Upper lobe of left lung (tissue), 6 donors: ENCODE results near the gene SMC2. TPM values are rescaled to one million over a fixed set of nuclear protein-coding genes. Genes with fewer than 3 reads are reported as not detected.
A peak's percentile ranks its signal among the peaks of the same experiment; 100 is the strongest.

Experiments used
- ATAC-seq, 2 donors: fragments of 200-7000 bp; cut with Tn5 transposase; one replicate each; pipeline ENCODE4 v1.9.1; 2022; ENCODE audit warnings: mild to moderate bottlenecking in 2 of 2, moderate library complexity in 2 of 2; ENCODE audit not compliant: low FRiP score in 2 of 2
- DNase-seq, 2 donors: peaks; one replicate each; pipeline ENCODE4 v3.0.0-alpha.2; 2019 to 2020
- H3K27ac ChIP-seq, 4 donors: fragments of 200-600 bp; sonication (generic); one replicate each; pipeline ENCODE4 v1.5.1; 2016 to 2019
- H3K27me3 ChIP-seq, 4 donors: fragments of 200-600 bp; sonication (generic); one replicate each; pipeline ENCODE4 v1.5.1; 2017 to 2019
- H3K36me3 ChIP-seq, 4 donors: fragments of 200-600 bp; sonication (generic); one replicate each; pipeline ENCODE4 v1.5.1; 2016 to 2019
- H3K4me1 ChIP-seq, 4 donors: fragments of 200-600 bp; sonication (generic); one replicate each; pipeline ENCODE4 v1.5.1; 2018 to 2019
- H3K4me3 ChIP-seq, 4 donors: fragments of 200-600 bp; sonication (generic); one replicate each; pipeline ENCODE4 v1.5.1; 2017 to 2019; ENCODE audit warnings: mild to moderate bottlenecking in 2 of 4, moderate library complexity in 1 of 4
- H3K9me3 ChIP-seq, 4 donors: fragments of 200-600 bp; sonication (generic); one replicate each; pipeline ENCODE4 v1.5.1; 2018 to 2019
- EP300 ChIP-seq, 4 donors: sonication (generic); formaldehyde crosslinking; IDR thresholded peaks; one replicate each; pipeline ENCODE4 v1.5.1; 2017; ENCODE audit warnings: antibody characterized with exemption in 4 of 4, control low read depth in 2 of 4
- POLR2A ChIP-seq, 4 donors: fragments of 450-650 bp; IDR thresholded peaks; one replicate each; pipeline ENCODE4 v1.5.1; 2016 to 2017; ENCODE audit warnings: antibody characterized with exemption in 4 of 4, mild to moderate bottlenecking in 2 of 4
- POLR2AphosphoS5 ChIP-seq, 2 donors: sonication (generic); formaldehyde crosslinking; IDR thresholded peaks; one replicate each; pipeline ENCODE4 v1.5.1; 2017; ENCODE audit warnings: antibody characterized with exemption in 2 of 2
- WGBS, 2 donors: methylation state at CpG; one replicate each; pipeline ENCODE4 v1.1.5; 2017 to 2018; 5-methylcytosine and 5-hydroxymethylcytosine counted together
- total RNA-seq, 6 donors: library from RNA; depleted of rRNA in 4 of 6; stranded (reverse); fragments of >200 nt in 4 of 6; gene quantifications; one replicate each; pipeline versions ENCODE4 v1.1.0 to v1.2.1, GENCODE V29; 2016 to 2021
- TF ChIP-seq, protein P1 (sequence below), 6 experiments: fragments of 450-650 bp in 4 of 6; fragments of 200-600 bp in 2 of 6; sonication (generic) in 2 of 6; IDR thresholded peaks; one replicate each; pipeline ENCODE4 v1.5.1; 2016 to 2019; ENCODE audit warnings: antibody characterized with exemption in 6 of 6
- donor health status: DM: no; HTN: no; CAD: no; lungs with moderate emphysema.
- donor health status: DM: no; HTN: yes; CAD: no; lungs with severe emphysema.

The SMC2 gene
- total RNA-seq, 6 donors from 2014 or later: 5.0 to 13.9 (median 8.2) TPM

- Histone ChIP-seq H3K4me1 (peaks cover 27 to 39% (median 32%) of the 10 kb centered on the region in 4 donors), H3K36me3 (no peaks in the 10 kb centered on the region), H3K4me3 (peak overlapping the region; percentile 48 to 88 (median 74)), H3K9me3 (no peaks in the 10 kb centered on the region), H3K27me3 (no peaks in the 10 kb centered on the region), H3K27ac (peak overlapping the region; percentile 93 to 95 (median 94))
- WGBS, 2 donors: 2% methylated on average over 12 to 17 of the region's 18 CpGs
- DNase-seq: peak in 1 of 2 donors; percentile 89
- TF ChIP-seq EP300 (IDR thresholded peaks at IDR 0.05) (no peak), POLR2A (IDR thresholded peaks at IDR 0.05) (no peak), POLR2AphosphoS5 (IDR thresholded peaks at IDR 0.05) (no peak)
- TF ChIP-seq, protein P1, sequence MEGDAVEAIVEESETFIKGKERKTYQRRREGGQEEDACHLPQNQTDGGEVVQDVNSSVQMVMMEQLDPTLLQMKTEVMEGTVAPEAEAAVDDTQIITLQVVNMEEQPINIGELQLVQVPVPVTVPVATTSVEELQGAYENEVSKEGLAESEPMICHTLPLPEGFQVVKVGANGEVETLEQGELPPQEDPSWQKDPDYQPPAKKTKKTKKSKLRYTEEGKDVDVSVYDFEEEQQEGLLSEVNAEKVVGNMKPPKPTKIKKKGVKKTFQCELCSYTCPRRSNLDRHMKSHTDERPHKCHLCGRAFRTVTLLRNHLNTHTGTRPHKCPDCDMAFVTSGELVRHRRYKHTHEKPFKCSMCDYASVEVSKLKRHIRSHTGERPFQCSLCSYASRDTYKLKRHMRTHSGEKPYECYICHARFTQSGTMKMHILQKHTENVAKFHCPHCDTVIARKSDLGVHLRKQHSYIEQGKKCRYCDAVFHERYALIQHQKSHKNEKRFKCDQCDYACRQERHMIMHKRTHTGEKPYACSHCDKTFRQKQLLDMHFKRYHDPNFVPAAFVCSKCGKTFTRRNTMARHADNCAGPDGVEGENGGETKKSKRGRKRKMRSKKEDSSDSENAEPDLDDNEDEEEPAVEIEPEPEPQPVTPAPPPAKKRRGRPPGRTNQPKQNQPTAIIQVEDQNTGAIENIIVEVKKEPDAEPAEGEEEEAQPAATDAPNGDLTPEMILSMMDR (IDR thresholded peaks at IDR 0.05): no peak
- ATAC-seq: no peak
Measured at GRCh38 chr9:104094534-104095015, 466 bp downstream of the SMC2 start.

- Histone ChIP-seq H3K4me1 (peaks cover 5 to 9% (median 8%) of the 10 kb centered on the region in 4 donors), H3K27me3 (no peaks in the 10 kb centered on the region), H3K36me3 (peaks cover 6 to 44% (median 16%) of the 10 kb centered on the region in 4 donors), H3K27ac (no peak overlapping the region), H3K4me3 (no peak overlapping the region), H3K9me3 (no peaks in the 10 kb centered on the region)
- TF ChIP-seq, protein P1 (IDR thresholded peaks at IDR 0.05): no peak
- no peak for TF ChIP-seq POLR2A (IDR thresholded peaks at IDR 0.05)
- TF ChIP-seq EP300 (IDR thresholded peaks at IDR 0.05): no peak
- TF ChIP-seq POLR2AphosphoS5 (IDR thresholded peaks at IDR 0.05): no peak
- ATAC-seq: no peak
- WGBS, 2 donors: 91 to 95% methylated on average over 1 of the region's 1 CpG
- no peak for DNase-seq
Measured at GRCh38 chr9:104099630-104100029, 5.5 kb downstream of the SMC2 start.

GRCh38 chr9:104104360-104104759, 10.3 kb downstream of the SMC2 start:
- Histone ChIP-seq H3K4me3 (no peak overlapping the region), H3K36me3 (peaks cover 6 to 61% (median 26%) of the 10 kb centered on the region in 4 donors), H3K4me1 (no peaks in the 10 kb centered on the region), H3K27me3 (no peaks in the 10 kb centered on the region), H3K27ac (no peak overlapping the region), H3K9me3 (no peaks in the 10 kb centered on the region)
- DNase-seq (no peak), ATAC-seq (no peak)
- WGBS, 2 donors: 92 to 100% methylated on average over 1 of the region's 1 CpG
- TF ChIP-seq POLR2AphosphoS5 (IDR thresholded peaks at IDR 0.05) (no peak), EP300 (IDR thresholded peaks at IDR 0.05) (no peak), POLR2A (IDR thresholded peaks at IDR 0.05) (no peak)
- TF ChIP-seq, protein P1 (IDR thresholded peaks at IDR 0.05): no peak

DNA sequence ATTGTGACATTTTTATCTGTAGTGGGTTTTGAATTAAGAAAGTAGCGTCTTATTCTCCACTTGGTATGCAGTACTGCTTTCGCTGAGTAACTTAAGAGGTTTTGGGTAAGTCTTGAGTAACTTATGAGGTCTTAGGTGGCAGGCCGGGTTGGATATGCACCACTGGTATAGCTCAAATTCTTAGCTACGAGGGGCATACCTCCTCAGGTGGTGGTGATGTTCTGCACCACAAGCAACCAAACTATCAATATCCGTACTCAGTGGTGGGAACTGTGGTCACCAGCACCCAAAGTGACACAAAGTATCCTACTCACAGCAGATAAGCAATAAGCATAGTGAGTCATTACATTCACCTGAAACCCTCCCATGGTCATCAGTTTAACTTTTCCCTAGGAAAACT, 13.7 kb downstream of the SMC2 start:
- no peak for TF ChIP-seq EP300 (IDR thresholded peaks at IDR 0.05)
- TF ChIP-seq, protein P1 (IDR thresholded peaks at IDR 0.05): no peak
- TF ChIP-seq POLR2AphosphoS5 (IDR thresholded peaks at IDR 0.05): no peak
- no peak for TF ChIP-seq POLR2A (IDR thresholded peaks at IDR 0.05)
- H3K36me3 ChIP-seq: peaks cover 3 to 40% (median 20%) of the 10 kb centered on the region in 4 donors
- H3K4me1 ChIP-seq: no peaks in the 10 kb centered on the region
- H3K27me3 ChIP-seq: no peaks in the 10 kb centered on the region
- no peak overlapping the region for H3K27ac ChIP-seq
- ATAC-seq (peak in 1 of 2 donors; percentile 38), DNase-seq (no peak)
- WGBS, 2 donors: 91 to 92% methylated on average over 5 of the region's 5 CpGs
- no peak overlapping the region for H3K4me3 ChIP-seq
- no peaks in the 10 kb centered on the region for H3K9me3 ChIP-seq

DNA sequence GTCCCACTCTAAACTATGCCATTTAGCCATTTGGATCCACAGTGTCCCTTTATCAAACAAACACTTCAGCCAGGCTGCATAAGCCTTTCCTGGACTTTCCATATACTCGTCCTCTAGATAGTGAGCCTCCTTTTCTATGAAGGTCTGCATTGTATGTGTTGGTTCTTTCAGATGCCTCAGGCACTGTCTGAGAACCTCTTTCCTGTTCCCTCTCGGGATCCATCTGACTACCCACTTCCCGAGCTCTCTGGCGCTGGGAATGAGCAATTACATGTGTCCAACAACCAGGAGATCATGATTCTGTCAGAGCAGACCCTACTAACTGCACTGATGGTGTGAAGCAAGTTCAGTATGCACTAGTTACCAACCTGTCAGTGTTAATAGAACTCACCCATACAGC, 14.2 kb downstream of the SMC2 start:
- no peak overlapping the region for H3K4me3 ChIP-seq
- WGBS, 2 donors: 98 to 100% methylated on average over 4 of the region's 4 CpGs
- H3K9me3 ChIP-seq: no peaks in the 10 kb centered on the region
- TF ChIP-seq POLR2AphosphoS5 (IDR thresholded peaks at IDR 0.05): no peak
- TF ChIP-seq EP300 (IDR thresholded peaks at IDR 0.05): no peak
- no peak for TF ChIP-seq POLR2A (IDR thresholded peaks at IDR 0.05)
- TF ChIP-seq, protein P1 (IDR thresholded peaks at IDR 0.05): no peak
- H3K27me3 ChIP-seq: no peaks in the 10 kb centered on the region
- ATAC-seq (no peak), DNase-seq (no peak)
- H3K36me3 ChIP-seq: peaks cover 0 to 36% (median 18%) of the 10 kb centered on the region in 4 donors
- no peak overlapping the region for H3K27ac ChIP-seq
- H3K4me1 ChIP-seq: no peaks in the 10 kb centered on the region
